ENCODE measurements around the gene SESN1.

GRCh38 chr6:109117346-109118035 is 22.8 kb upstream of the SESN1 start:
- TF ChIP-seq CTCF (IDR thresholded peaks at IDR 0.05) (no peak), POLR2A (IDR thresholded peaks at IDR 0.05) (no peak)
